Stimulated activated memory B cell treated with anti-CD40 and anti-IgM and Interleukin-4, amounts not matched to agents 10 μg/mL and 1 μg/mL and 100 μg/mL, for 72 hours (primary cell): ENCODE measurements around the gene CFAP46.
"Not testable (repeated sequence)": the region's sequence is repeated elsewhere in the genome, so short reads cannot be mapped to it uniquely, and the experiment has no call there.

ENCODE experiments used
- ATAC-seq: fragments of 150-1000 bp; cut with Tn5 transposase; 2 replicates; pipeline ENCODE4 v1.10.0; 2021
- H3K27ac Mint-ChIP-seq: one replicate; pipeline ENCODE4 v1.8.0; 2022; ENCODE audit warnings: mild to moderate bottlenecking, mixed read lengths
- H3K27me3 Mint-ChIP-seq: one replicate; pipeline ENCODE4 v1.8.0; 2022; ENCODE audit warnings: mixed read lengths
- H3K36me3 Mint-ChIP-seq: one replicate; pipeline ENCODE4 v1.8.0; 2022; ENCODE audit warnings: mixed read lengths
- H3K4me1 Mint-ChIP-seq: one replicate; pipeline ENCODE4 v1.8.0; 2022; ENCODE audit warnings: mixed read lengths
- H3K4me3 Mint-ChIP-seq: one replicate; pipeline ENCODE4 v1.8.0; 2022; ENCODE audit warnings: mild to moderate bottlenecking, moderate library complexity, mixed read lengths
- H3K9me3 Mint-ChIP-seq: one replicate; pipeline ENCODE4 v1.8.0; 2022; ENCODE audit warnings: mixed read lengths

CFAP46 gene

GRCh38 chr10:132972986-132973902 is 30.9 kb upstream of the CFAP46 start:
- Mint-ChIP-seq H3K9me3 (peaks cover 9% of the 10 kb centered on the region), H3K4me1 (no peaks in the 10 kb centered on the region), H3K36me3 (no peaks in the 10 kb centered on the region), H3K4me3 (no peak overlapping the region), H3K27ac (no peak overlapping the region), H3K27me3 (peaks cover 87% of the 10 kb centered on the region)
- ATAC-seq, result no peak

GRCh38 chr10:132972149-132972985 is 30.0 kb upstream of the CFAP46 start:
- H3K9me3 Mint-ChIP-seq, result peaks cover 9% of the 10 kb centered on the region
- no peak for ATAC-seq
- H3K27ac Mint-ChIP-seq, result no peak overlapping the region
- H3K36me3 Mint-ChIP-seq, result no peaks in the 10 kb centered on the region
- H3K4me3 Mint-ChIP-seq, result no peak overlapping the region
- H3K27me3 Mint-ChIP-seq, result peaks cover 84% of the 10 kb centered on the region
- no peaks in the 10 kb centered on the region for H3K4me1 Mint-ChIP-seq

- Mint-ChIP-seq H3K4me3 (no peak overlapping the region), H3K36me3 (no peaks in the 10 kb centered on the region), H3K27ac (no peak overlapping the region), H3K27me3 (peaks cover 78% of the 10 kb centered on the region), H3K4me1 (no peaks in the 10 kb centered on the region), H3K9me3 (peaks cover 9% of the 10 kb centered on the region)
- ATAC-seq, result no peak
Observed at GRCh38 chr10:132971448-132972148, 29.2 kb upstream of the CFAP46 start.

GRCh38 chr10:132970641-132971438 is 28.5 kb upstream of the CFAP46 start:
- H3K9me3 Mint-ChIP-seq, result peaks cover 9% of the 10 kb centered on the region
- no peak overlapping the region for H3K4me3 Mint-ChIP-seq
- H3K27ac Mint-ChIP-seq, result no peak overlapping the region
- peaks cover 78% of the 10 kb centered on the region for H3K27me3 Mint-ChIP-seq
- no peaks in the 10 kb centered on the region for H3K36me3 Mint-ChIP-seq
- no peak for ATAC-seq
- no peaks in the 10 kb centered on the region for H3K4me1 Mint-ChIP-seq

GRCh38 chr10:132967540-132967939 is 25.2 kb upstream of the CFAP46 start:
- ATAC-seq, result no peak
- Mint-ChIP-seq H3K27me3 (peaks cover 76% of the 10 kb centered on the region), H3K27ac (no peak overlapping the region), H3K4me1 (peaks cover 12% of the 10 kb centered on the region), H3K9me3 (peaks cover 14% of the 10 kb centered on the region), H3K36me3 (no peaks in the 10 kb centered on the region), H3K4me3 (no peak overlapping the region)

GRCh38 chr10:132965411-132966057 is 23.2 kb upstream of the CFAP46 start:
- H3K27me3 Mint-ChIP-seq, result peaks cover 59% of the 10 kb centered on the region
- peaks cover 14% of the 10 kb centered on the region for H3K9me3 Mint-ChIP-seq
- H3K4me1 Mint-ChIP-seq, result peaks cover 21% of the 10 kb centered on the region
- no peak for ATAC-seq
- no peaks in the 10 kb centered on the region for H3K36me3 Mint-ChIP-seq
- H3K27ac Mint-ChIP-seq, result no peak overlapping the region
- no peak overlapping the region for H3K4me3 Mint-ChIP-seq

GRCh38 chr10:132964707-132965410 is 22.5 kb upstream of the CFAP46 start:
- H3K9me3 Mint-ChIP-seq, H3K4me3 Mint-ChIP-seq, ATAC-seq, H3K36me3 Mint-ChIP-seq, H3K27ac Mint-ChIP-seq: not testable (repeated sequence)
- peaks cover 21% of the 10 kb centered on the region for H3K4me1 Mint-ChIP-seq
- peaks cover 55% of the 10 kb centered on the region for H3K27me3 Mint-ChIP-seq

- Mint-ChIP-seq H3K36me3 (no peaks in the 10 kb centered on the region), H3K9me3 (peaks cover 7% of the 10 kb centered on the region), H3K4me3 (no peak overlapping the region), H3K4me1 (peaks cover 21% of the 10 kb centered on the region), H3K27ac (no peak overlapping the region), H3K27me3 (peaks cover 58% of the 10 kb centered on the region)
- no peak for ATAC-seq
Observed at GRCh38 chr10:132964231-132964630, 21.9 kb upstream of the CFAP46 start.

GRCh38 chr10:132963430-132963960 is 21.1 kb upstream of the CFAP46 start:
- no peak overlapping the region for H3K27ac Mint-ChIP-seq
- no peaks in the 10 kb centered on the region for H3K36me3 Mint-ChIP-seq
- peaks cover 58% of the 10 kb centered on the region for H3K27me3 Mint-ChIP-seq
- peaks cover 5% of the 10 kb centered on the region for H3K9me3 Mint-ChIP-seq
- H3K4me1 Mint-ChIP-seq, result peaks cover 21% of the 10 kb centered on the region
- no peak for ATAC-seq
- H3K4me3 Mint-ChIP-seq, result peak overlapping the region; percentile 90

- ATAC-seq, result peak; percentile 37
- peak overlapping the region; percentile 90 for H3K4me3 Mint-ChIP-seq
- H3K9me3 Mint-ChIP-seq, result peaks cover 5% of the 10 kb centered on the region
- peak overlapping the region; percentile 32 for H3K27ac Mint-ChIP-seq
- peaks cover 21% of the 10 kb centered on the region for H3K4me1 Mint-ChIP-seq
- H3K36me3 Mint-ChIP-seq, result no peaks in the 10 kb centered on the region
- H3K27me3 Mint-ChIP-seq, result peaks cover 55% of the 10 kb centered on the region
Observed at GRCh38 chr10:132962623-132963429, 20.5 kb upstream of the CFAP46 start.

GRCh38 chr10:132961787-132962622 is 19.6 kb upstream of the CFAP46 start:
- no peaks in the 10 kb centered on the region for H3K36me3 Mint-ChIP-seq
- peak overlapping the region; percentile 32 for H3K27ac Mint-ChIP-seq
- peak; percentile 68 for ATAC-seq
- H3K9me3 Mint-ChIP-seq, result peaks cover 5% of the 10 kb centered on the region
- peaks cover 55% of the 10 kb centered on the region for H3K27me3 Mint-ChIP-seq
- peaks cover 21% of the 10 kb centered on the region for H3K4me1 Mint-ChIP-seq
- H3K4me3 Mint-ChIP-seq, result peak overlapping the region; percentile 90

GRCh38 chr10:132961420-132961786 is 19.0 kb upstream of the CFAP46 start:
- H3K36me3 Mint-ChIP-seq, result no peaks in the 10 kb centered on the region
- H3K4me3 Mint-ChIP-seq, result no peak overlapping the region
- ATAC-seq, result no peak
- H3K27me3 Mint-ChIP-seq, result peaks cover 51% of the 10 kb centered on the region
- no peak overlapping the region for H3K27ac Mint-ChIP-seq
- H3K4me1 Mint-ChIP-seq, result peaks cover 21% of the 10 kb centered on the region
- peaks cover 5% of the 10 kb centered on the region for H3K9me3 Mint-ChIP-seq
